Panc1 (cell line): Measurements from ENCODE around the gene ZDHHC8.

Experiments
- CTCF ChIP-seq: fragments of 450-650 bp; IDR thresholded peaks from 2 replicates; pipeline ENCODE4 v1.5.1; 2017; ENCODE audit warnings: mild to moderate bottlenecking
- POLR2AphosphoS5 ChIP-seq: IDR thresholded peaks from 2 replicates; pipeline ENCODE4 v1.6.1; 2012; ENCODE audit warnings: mild to moderate bottlenecking, low read depth, low read length, moderate library complexity
- REST ChIP-seq, 2 experiments: IDR thresholded peaks; 2 replicates each; pipeline ENCODE4 v1.6.1; 2011 to 2012; ENCODE audit warnings: low read depth in 2 of 2, control low read depth in 1 of 2, low read length in 1 of 2, mild to moderate bottlenecking in 1 of 2, moderate library complexity in 1 of 2; ENCODE audit not compliant: insufficient read depth in 1 of 2
- SIN3A ChIP-seq: IDR thresholded peaks from 2 replicates; pipeline ENCODE4 v1.6.1; 2012; ENCODE audit warnings: low read depth, mild to moderate bottlenecking, low read length, moderate library complexity, borderline replicate concordance; ENCODE audit not compliant: insufficient read depth

GRCh38 chr22:20126284-20127029 is 5.1 kb upstream of the ZDHHC8 start:
- TF ChIP-seq CTCF (no peak), POLR2AphosphoS5 (no peak), SIN3A (no peak), REST (IDR thresholded peaks at IDR 0.05; ENCODE audit: insufficient read depth in 1 of 2, low read depth in 2 of 2, low read length in 1 of 2) (no peak)
